Tibial nerve (tissue), 3 donors: ENCODE results near the gene LRRC25.
"Not testable (repeated sequence)": the region's sequence is repeated elsewhere in the genome, so short reads cannot be mapped to it uniquely, and the experiment has no call there.

Source experiments
- CTCF ChIP-seq, 5 experiments: fragments of 200-600 bp in 3 of 5; fragments of 450-650 bp in 2 of 5; sonication (generic) in 3 of 5; IDR thresholded peaks; one replicate each; pipeline ENCODE4 v1.5.1; 2016 to 2019; ENCODE audit warnings: antibody characterized with exemption in 5 of 5, mild to moderate bottlenecking in 3 of 5, moderate library complexity in 2 of 5
- POLR2A ChIP-seq, 2 donors: fragments of 450-650 bp; IDR thresholded peaks; one replicate each; pipeline ENCODE4 v1.6.1; 2017; ENCODE audit warnings: antibody characterized with exemption in 2 of 2, mild to moderate bottlenecking in 2 of 2, moderate library complexity in 2 of 2

- TF ChIP-seq POLR2A, CTCF (IDR thresholded peaks at IDR 0.05): not testable (repeated sequence)
Observed at GRCh38 chr19:18354743-18355142, 42.7 kb downstream of the LRRC25 start.
